HL-60 (cell line): ENCODE data around the gene PPM1F.

Experiments
- CTCF ChIP-seq: IDR thresholded peaks from one replicate; pipeline ENCODE4 v1.5.1; 2011; ENCODE audit warnings: low read length, control low read depth, inconsistent platforms; ENCODE audit not compliant: insufficient read depth
- GABPA ChIP-seq: IDR thresholded peaks from 2 replicates; pipeline ENCODE4 v1.6.1; 2012; ENCODE audit warnings: low read depth

- TF ChIP-seq CTCF (no peak), GABPA (peak; percentile 99)
These were observed 29.8 kb upstream of the PPM1F start, which contains the start of gene TOP3B for GRCh38 chr22:21982338-21982965.
